ENCODE data around the gene SLC35F5.

DNA sequence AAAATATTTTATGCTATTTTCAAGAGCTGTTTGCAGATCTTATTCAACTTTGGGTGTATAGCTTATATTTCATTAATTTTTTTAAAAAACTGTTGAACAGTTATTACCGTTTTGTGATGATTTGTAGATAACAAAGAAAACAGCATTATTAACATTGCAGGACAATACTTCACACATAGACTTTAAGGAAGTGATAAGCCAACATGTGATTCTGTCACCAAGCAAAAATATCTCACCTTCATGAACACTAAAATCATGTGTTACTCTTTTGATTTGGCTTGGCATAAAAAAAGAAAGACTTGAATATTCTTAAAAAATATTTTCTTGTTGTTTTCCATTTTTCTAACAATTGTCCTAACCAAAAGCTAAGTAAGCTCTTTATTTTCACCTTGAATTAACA, 33.0 kb downstream of the SLC35F5 start:
- no peak for TF ChIP-seq TAF1 (IDR thresholded peaks at IDR 0.05; ENCODE audit: low read depth)
- TF ChIP-seq, protein P1, sequence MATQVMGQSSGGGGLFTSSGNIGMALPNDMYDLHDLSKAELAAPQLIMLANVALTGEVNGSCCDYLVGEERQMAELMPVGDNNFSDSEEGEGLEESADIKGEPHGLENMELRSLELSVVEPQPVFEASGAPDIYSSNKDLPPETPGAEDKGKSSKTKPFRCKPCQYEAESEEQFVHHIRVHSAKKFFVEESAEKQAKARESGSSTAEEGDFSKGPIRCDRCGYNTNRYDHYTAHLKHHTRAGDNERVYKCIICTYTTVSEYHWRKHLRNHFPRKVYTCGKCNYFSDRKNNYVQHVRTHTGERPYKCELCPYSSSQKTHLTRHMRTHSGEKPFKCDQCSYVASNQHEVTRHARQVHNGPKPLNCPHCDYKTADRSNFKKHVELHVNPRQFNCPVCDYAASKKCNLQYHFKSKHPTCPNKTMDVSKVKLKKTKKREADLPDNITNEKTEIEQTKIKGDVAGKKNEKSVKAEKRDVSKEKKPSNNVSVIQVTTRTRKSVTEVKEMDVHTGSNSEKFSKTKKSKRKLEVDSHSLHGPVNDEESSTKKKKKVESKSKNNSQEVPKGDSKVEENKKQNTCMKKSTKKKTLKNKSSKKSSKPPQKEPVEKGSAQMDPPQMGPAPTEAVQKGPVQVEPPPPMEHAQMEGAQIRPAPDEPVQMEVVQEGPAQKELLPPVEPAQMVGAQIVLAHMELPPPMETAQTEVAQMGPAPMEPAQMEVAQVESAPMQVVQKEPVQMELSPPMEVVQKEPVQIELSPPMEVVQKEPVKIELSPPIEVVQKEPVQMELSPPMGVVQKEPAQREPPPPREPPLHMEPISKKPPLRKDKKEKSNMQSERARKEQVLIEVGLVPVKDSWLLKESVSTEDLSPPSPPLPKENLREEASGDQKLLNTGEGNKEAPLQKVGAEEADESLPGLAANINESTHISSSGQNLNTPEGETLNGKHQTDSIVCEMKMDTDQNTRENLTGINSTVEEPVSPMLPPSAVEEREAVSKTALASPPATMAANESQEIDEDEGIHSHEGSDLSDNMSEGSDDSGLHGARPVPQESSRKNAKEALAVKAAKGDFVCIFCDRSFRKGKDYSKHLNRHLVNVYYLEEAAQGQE (IDR thresholded peaks at IDR 0.05; ENCODE audit: low read depth), result no peak
- TF ChIP-seq ZBTB7A (IDR thresholded peaks at IDR 0.05; ENCODE audit: low read depth), result no peak

Measured in Ishikawa (cell line).